ENCODE measurements around the gene GRWD1.

DNA sequence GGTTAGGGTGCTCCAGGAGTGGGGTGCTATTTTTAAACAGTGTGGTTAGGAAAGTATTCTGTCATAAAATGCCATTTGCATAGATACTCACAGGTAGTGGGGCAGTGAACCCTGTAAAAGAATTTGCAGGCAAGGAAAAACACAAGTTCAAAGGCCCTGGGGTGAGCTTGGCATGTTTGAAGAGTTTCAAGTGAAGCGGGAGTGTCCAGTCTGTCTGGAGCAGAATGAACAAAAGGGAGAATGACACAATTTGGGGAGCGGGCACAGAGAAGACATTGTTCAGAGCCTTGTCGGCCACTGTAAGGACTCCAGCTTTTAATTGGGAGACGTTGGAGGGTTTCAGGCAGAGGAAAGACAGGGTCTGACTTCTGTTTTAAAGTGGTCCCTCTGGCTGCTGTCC lies 2.8 kb downstream of the GRWD1 start:
- TF ChIP-seq ARNT (IDR thresholded peaks at IDR 0.05) (no peak), FOXM1 (IDR thresholded peaks at IDR 0.05; ENCODE audit: borderline replicate concordance) (no peak), BHLHE40 (IDR thresholded peaks at IDR 0.05; ENCODE audit: borderline replicate concordance) (no peak), SP1 (IDR thresholded peaks at IDR 0.05) (no peak), ELF4 (IDR thresholded peaks at IDR 0.05) (no peak), SUZ12 (IDR thresholded peaks at IDR 0.05) (no peak), TARDBP (IDR thresholded peaks at IDR 0.05) (no peak)

All from HEK293T (cell line).